ENCODE data around the gene TRPM3. TPM values are rescaled to one million over a fixed set of nuclear protein-coding genes. Genes with fewer than 3 reads are reported as not detected.

Gene TRPM3
- total RNA-seq, 4 donors from 2014 or later: 0.27 to 1.2 (median 0.47) TPM; not detected in 1

DNA sequence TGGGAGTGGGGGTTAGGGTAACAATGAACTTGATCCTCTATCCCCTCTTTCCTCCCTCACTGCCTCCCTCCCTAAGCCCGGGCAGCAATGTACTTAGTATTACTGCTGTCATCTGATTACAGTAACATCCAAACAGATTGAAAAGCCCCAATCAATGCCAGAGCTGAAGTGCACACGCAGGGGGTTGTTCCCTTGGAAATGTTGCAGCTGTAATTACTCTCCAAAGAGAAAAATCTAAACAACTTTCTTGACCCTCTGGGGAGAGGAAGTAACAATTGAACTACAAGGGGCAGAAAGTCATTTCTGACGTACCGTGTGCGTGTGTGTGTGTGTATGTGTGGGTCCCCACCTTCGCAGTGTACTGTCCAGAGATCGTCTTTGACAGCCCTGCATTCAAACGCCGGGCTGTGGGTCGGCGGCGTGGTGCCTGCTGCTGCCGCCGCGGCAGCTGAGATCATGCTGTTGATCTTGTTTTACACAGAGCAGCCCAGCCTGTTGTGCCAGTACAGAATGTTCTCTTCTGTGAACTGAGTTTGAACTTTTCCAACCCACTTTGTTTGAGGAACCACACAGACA, 640.9 kb downstream of the TRPM3 start:
- H3K4me3 ChIP-seq: peak overlapping the region in 1 of 2 donors; percentile 34
- 0% methylated on average over 1 to 5 of the region's 15 CpGs for WGBS, 2 donors (ENCODE audit: low coverage in 1 of 2)
- no peaks in the 10 kb centered on the region for H3K36me3 ChIP-seq
- TF ChIP-seq POLR2AphosphoS5 (IDR thresholded peaks at IDR 0.05) (peak; percentile 99), POLR2A (IDR thresholded peaks at IDR 0.05) (peak; percentile 47 to 72), CTCF (IDR thresholded peaks at IDR 0.05) (peak in 1 of 4 experiments; percentile 17), EP300 (IDR thresholded peaks at IDR 0.05) (peak; percentile 99)
- peak; percentile 89 for ATAC-seq
- peaks cover 39 to 93% (median 60%) of the 10 kb centered on the region in 3 donors for H3K4me1 ChIP-seq
- H3K27me3 ChIP-seq: no peaks in the 10 kb centered on the region
- H3K9me3 ChIP-seq: no peaks in the 10 kb centered on the region
- H3K27ac ChIP-seq: peak overlapping the region; percentile 87 to 98 (median 91)

GRCh38 chr9:70479880-70480291, 641.5 kb downstream of the TRPM3 start:
- Histone ChIP-seq H3K27me3 (no peaks in the 10 kb centered on the region), H3K9me3 (no peaks in the 10 kb centered on the region), H3K4me3 (peak overlapping the region in 1 of 2 donors; percentile 34), H3K27ac (peak overlapping the region; percentile 87 to 98 (median 91)), H3K36me3 (no peaks in the 10 kb centered on the region), H3K4me1 (peaks cover 41 to 93% (median 60%) of the 10 kb centered on the region in 3 donors)
- 31 to 34% methylated on average over 5 of the region's 5 CpGs for WGBS, 2 donors (ENCODE audit: low coverage in 1 of 2)
- no peak for ATAC-seq
- no peak for TF ChIP-seq EP300 (IDR thresholded peaks at IDR 0.05)
- peak; percentile 68 for TF ChIP-seq POLR2AphosphoS5 (IDR thresholded peaks at IDR 0.05)
- no peak for TF ChIP-seq POLR2A (IDR thresholded peaks at IDR 0.05)
- peak in 1 of 4 experiments; percentile 18 for TF ChIP-seq CTCF (IDR thresholded peaks at IDR 0.05)

Small RNA genes lying within 50 kb of the gene (small RNA-seq; reads per million reads assigned to genes)
- 15.7 to 61.1 (median 27.2) reads per million in 4 donors for gene MIR204
- gene RN7SL726P: 0 reads per million in 4 donors
